Measurements from ENCODE around the gene SHISA9. TPM values are rescaled to one million over a fixed set of nuclear protein-coding genes. Genes with fewer than 3 reads are reported as not detected.

Gene SHISA9
- total RNA-seq, 1 donor from 2014 or later = 0.18 TPM

- Mint-ChIP-seq H3K4me1 (ENCODE audit: low read depth) (no peaks in the 10 kb centered on the region), H3K4me3 (no peak overlapping the region), H3K27me3 (ENCODE audit: insufficient read depth) (no peaks in the 10 kb centered on the region), H3K36me3 (ENCODE audit: low read depth) (no peaks in the 10 kb centered on the region), H3K27ac (no peak overlapping the region), H3K9me3 (peaks cover 14% of the 10 kb centered on the region)
- intact Hi-C loops (cut with micrococcal nuclease) = no loop called here
- no peak for DNase-seq (ENCODE audit: low spot score)
Observed at GRCh38 chr16:13106464-13106863, 205.1 kb downstream of the SHISA9 start.

- no peak for DNase-seq (ENCODE audit: low spot score)
- H3K4me1 Mint-ChIP-seq (ENCODE audit: low read depth) = no peaks in the 10 kb centered on the region
- no peaks in the 10 kb centered on the region for H3K27me3 Mint-ChIP-seq (ENCODE audit: insufficient read depth)
- intact Hi-C loops (cut with micrococcal nuclease) = no loop called here
- H3K27ac Mint-ChIP-seq = no peak overlapping the region
- H3K4me3 Mint-ChIP-seq = no peak overlapping the region
- peaks cover 19% of the 10 kb centered on the region for H3K9me3 Mint-ChIP-seq
- no peaks in the 10 kb centered on the region for H3K36me3 Mint-ChIP-seq (ENCODE audit: low read depth)
Observed at GRCh38 chr16:13108126-13108525, 206.7 kb downstream of the SHISA9 start.

- H3K36me3 Mint-ChIP-seq (ENCODE audit: low read depth) = no peaks in the 10 kb centered on the region
Observed at GRCh38 chr16:13109171-13109570, 207.8 kb downstream of the SHISA9 start.

GRCh38 chr16:13110124-13110796 is 208.9 kb downstream of the SHISA9 start:
- no peak overlapping the region for H3K4me3 Mint-ChIP-seq
- H3K27ac Mint-ChIP-seq = no peak overlapping the region
- no peaks in the 10 kb centered on the region for H3K36me3 Mint-ChIP-seq (ENCODE audit: low read depth)
- H3K9me3 Mint-ChIP-seq = peaks cover 14% of the 10 kb centered on the region
- intact Hi-C loops (cut with micrococcal nuclease) = no loop called here
- no peaks in the 10 kb centered on the region for H3K4me1 Mint-ChIP-seq (ENCODE audit: low read depth)
- no peak for DNase-seq (ENCODE audit: low spot score)
- no peaks in the 10 kb centered on the region for H3K27me3 Mint-ChIP-seq (ENCODE audit: insufficient read depth)

More at GRCh38 chr16:13109171-13109570, 207.8 kb downstream of the SHISA9 start:
- intact Hi-C loops (cut with micrococcal nuclease) = no loop called here
- H3K4me3 Mint-ChIP-seq = no peak overlapping the region
- DNase-seq (ENCODE audit: low spot score) = no peak
- H3K9me3 Mint-ChIP-seq = peaks cover 18% of the 10 kb centered on the region
- H3K27me3 Mint-ChIP-seq (ENCODE audit: insufficient read depth) = no peaks in the 10 kb centered on the region
- H3K4me1 Mint-ChIP-seq (ENCODE audit: low read depth) = no peaks in the 10 kb centered on the region
- no peak overlapping the region for H3K27ac Mint-ChIP-seq

- Mint-ChIP-seq H3K4me3 (no peak overlapping the region), H3K36me3 (ENCODE audit: low read depth) (no peaks in the 10 kb centered on the region), H3K4me1 (ENCODE audit: low read depth) (no peaks in the 10 kb centered on the region), H3K27ac (no peak overlapping the region), H3K27me3 (ENCODE audit: insufficient read depth) (no peaks in the 10 kb centered on the region), H3K9me3 (peaks cover 12% of the 10 kb centered on the region)
- DNase-seq (ENCODE audit: low spot score) = no peak
- intact Hi-C loops (cut with micrococcal nuclease) = no loop called here
Observed at GRCh38 chr16:13111747-13112146, 210.3 kb downstream of the SHISA9 start.

- H3K27ac Mint-ChIP-seq = no peak overlapping the region
- H3K4me1 Mint-ChIP-seq (ENCODE audit: low read depth) = no peaks in the 10 kb centered on the region
- H3K27me3 Mint-ChIP-seq (ENCODE audit: insufficient read depth) = no peaks in the 10 kb centered on the region
- peaks cover 10% of the 10 kb centered on the region for H3K9me3 Mint-ChIP-seq
- no peaks in the 10 kb centered on the region for H3K36me3 Mint-ChIP-seq (ENCODE audit: low read depth)
- H3K4me3 Mint-ChIP-seq = no peak overlapping the region
- intact Hi-C loops (cut with micrococcal nuclease) = no loop called here
- no peak for DNase-seq (ENCODE audit: low spot score)
Observed at GRCh38 chr16:13113741-13114140, 212.3 kb downstream of the SHISA9 start.

GRCh38 chr16:13118091-13118490 is 216.7 kb downstream of the SHISA9 start:
- intact Hi-C loops (cut with micrococcal nuclease) = no loop called here
- Mint-ChIP-seq H3K27ac (no peak overlapping the region), H3K36me3 (ENCODE audit: low read depth) (no peaks in the 10 kb centered on the region), H3K27me3 (ENCODE audit: insufficient read depth) (no peaks in the 10 kb centered on the region), H3K4me1 (ENCODE audit: low read depth) (no peaks in the 10 kb centered on the region), H3K4me3 (no peak overlapping the region), H3K9me3 (peaks cover 5% of the 10 kb centered on the region)
- DNase-seq (ENCODE audit: low spot score) = no peak

GRCh38 chr16:13120091-13120490 is 218.7 kb downstream of the SHISA9 start:
- Mint-ChIP-seq H3K4me3 (no peak overlapping the region), H3K36me3 (ENCODE audit: low read depth) (no peaks in the 10 kb centered on the region), H3K4me1 (ENCODE audit: low read depth) (no peaks in the 10 kb centered on the region), H3K27me3 (ENCODE audit: insufficient read depth) (no peaks in the 10 kb centered on the region), H3K27ac (no peak overlapping the region), H3K9me3 (no peaks in the 10 kb centered on the region)
- no peak for DNase-seq (ENCODE audit: low spot score)
- intact Hi-C loops (cut with micrococcal nuclease) = no loop called here

GRCh38 chr16:13120557-13120956 is 219.2 kb downstream of the SHISA9 start:
- no peak for DNase-seq (ENCODE audit: low spot score)
- H3K4me1 Mint-ChIP-seq (ENCODE audit: low read depth) = no peaks in the 10 kb centered on the region
- H3K36me3 Mint-ChIP-seq (ENCODE audit: low read depth) = no peaks in the 10 kb centered on the region
- no peak overlapping the region for H3K4me3 Mint-ChIP-seq
- intact Hi-C loops (cut with micrococcal nuclease) = no loop called here
- H3K27ac Mint-ChIP-seq = no peak overlapping the region
- H3K27me3 Mint-ChIP-seq (ENCODE audit: insufficient read depth) = no peaks in the 10 kb centered on the region
- H3K9me3 Mint-ChIP-seq = no peaks in the 10 kb centered on the region

- Mint-ChIP-seq H3K36me3 (ENCODE audit: low read depth) (no peaks in the 10 kb centered on the region), H3K27me3 (ENCODE audit: insufficient read depth) (no peaks in the 10 kb centered on the region), H3K4me3 (no peak overlapping the region), H3K27ac (no peak overlapping the region), H3K9me3 (no peaks in the 10 kb centered on the region), H3K4me1 (ENCODE audit: low read depth) (no peaks in the 10 kb centered on the region)
- intact Hi-C loops (cut with micrococcal nuclease) = no loop called here
- DNase-seq (ENCODE audit: low spot score) = no peak
Observed at GRCh38 chr16:13123991-13124390, 222.6 kb downstream of the SHISA9 start.

GRCh38 chr16:13127144-13127543 is 225.7 kb downstream of the SHISA9 start:
- no peaks in the 10 kb centered on the region for H3K27me3 Mint-ChIP-seq (ENCODE audit: insufficient read depth)
- no peaks in the 10 kb centered on the region for H3K36me3 Mint-ChIP-seq (ENCODE audit: low read depth)
- DNase-seq (ENCODE audit: low spot score) = no peak
- H3K9me3 Mint-ChIP-seq = no peaks in the 10 kb centered on the region
- H3K27ac Mint-ChIP-seq = no peak overlapping the region
- no peaks in the 10 kb centered on the region for H3K4me1 Mint-ChIP-seq (ENCODE audit: low read depth)
- no peak overlapping the region for H3K4me3 Mint-ChIP-seq
- intact Hi-C loops (cut with micrococcal nuclease) = no loop called here

- Mint-ChIP-seq H3K9me3 (peaks cover 14% of the 10 kb centered on the region), H3K4me3 (no peak overlapping the region), H3K27me3 (ENCODE audit: insufficient read depth) (peaks cover 1% of the 10 kb centered on the region), H3K36me3 (ENCODE audit: low read depth) (no peaks in the 10 kb centered on the region), H3K27ac (no peak overlapping the region), H3K4me1 (ENCODE audit: low read depth) (no peaks in the 10 kb centered on the region)
- DNase-seq (ENCODE audit: low spot score) = no peak
- intact Hi-C loops (cut with micrococcal nuclease) = no loop called here
Observed at GRCh38 chr16:13130586-13130985, 229.2 kb downstream of the SHISA9 start.

- H3K27me3 Mint-ChIP-seq (ENCODE audit: insufficient read depth) = peaks cover 1% of the 10 kb centered on the region
- H3K4me1 Mint-ChIP-seq (ENCODE audit: low read depth) = no peaks in the 10 kb centered on the region
- intact Hi-C loops (cut with micrococcal nuclease) = no loop called here
- no peak for DNase-seq (ENCODE audit: low spot score)
- H3K36me3 Mint-ChIP-seq (ENCODE audit: low read depth) = no peaks in the 10 kb centered on the region
- peaks cover 22% of the 10 kb centered on the region for H3K9me3 Mint-ChIP-seq
- H3K27ac Mint-ChIP-seq = no peak overlapping the region
- no peak overlapping the region for H3K4me3 Mint-ChIP-seq
Observed at GRCh38 chr16:13134836-13135235, 233.4 kb downstream of the SHISA9 start.

GRCh38 chr16:13136901-13137300 is 235.5 kb downstream of the SHISA9 start:
- intact Hi-C loops (cut with micrococcal nuclease) = no loop called here
- H3K9me3 Mint-ChIP-seq = peaks cover 31% of the 10 kb centered on the region
- no peaks in the 10 kb centered on the region for H3K4me1 Mint-ChIP-seq (ENCODE audit: low read depth)
- no peak overlapping the region for H3K27ac Mint-ChIP-seq
- no peaks in the 10 kb centered on the region for H3K36me3 Mint-ChIP-seq (ENCODE audit: low read depth)
- no peak for DNase-seq (ENCODE audit: low spot score)
- no peak overlapping the region for H3K4me3 Mint-ChIP-seq
- H3K27me3 Mint-ChIP-seq (ENCODE audit: insufficient read depth) = peaks cover 1% of the 10 kb centered on the region
